SK-N-SH (cell line): Measurements from ENCODE around the gene SH3BGR. TPM values are rescaled to one million over a fixed set of nuclear protein-coding genes. Genes with fewer than 3 reads are reported as not detected.

Experiments
- CTCF ChIA-PET: fragments of 300-600, 350-600 bp; formaldehyde crosslinking; extraction: SDS; loops from one replicate; lab custom pipeline; 2021; lab: Yijun Ruan, JAX
- POLR2A ChIA-PET: fragments of 350-600 bp; sonication (Branson Sonifier 250); formaldehyde crosslinking; extraction: SDS; loops from one replicate; lab custom pipeline; 2020; ENCODE audit warnings: antibody characterized with exemption, inconsistent platforms; lab: Yijun Ruan, JAX
- DNase-seq: peaks from one replicate; pipeline ENCODE4 v3.0.0; 2012
- H2AFZ ChIP-seq: fragments of 200-600 bp; sonication (generic); 2 replicates; pipeline ENCODE4 v1.8.1; 2016; ENCODE audit warnings: antibody characterized with exemption, mild to moderate bottlenecking, low read depth
- H3F3A ChIP-seq: fragments of 200-600 bp; sonication (generic); replicated peaks from 2 replicates; pipeline ENCODE3; 2016; ENCODE audit warnings: antibody characterized with exemption, mild to moderate bottlenecking; ENCODE audit not compliant: insufficient read depth
- H3K27ac ChIP-seq, 2 experiments: fragments of 200-500 bp in 1 of 2; fragments of 200-600 bp in 1 of 2; sonication (Bioruptor generic) in 1 of 2; sonication (generic), shearing (Covaris generic) in 1 of 2; 2 replicates each; pipeline versions ENCODE4 v1.5.1 to v1.6.1; 2014 to 2016; ENCODE audit warnings: low read depth in 2 of 2, inconsistent platforms in 1 of 2, low read length in 1 of 2, mild to moderate bottlenecking in 1 of 2, mixed read lengths in 1 of 2
- H3K27me3 ChIP-seq: fragments of 200-600 bp; sonication (generic), shearing (Covaris generic); 2 replicates; pipeline ENCODE4 v1.6.1; 2016; ENCODE audit warnings: mixed run types; ENCODE audit not compliant: insufficient read depth
- H3K36me3 ChIP-seq, 2 experiments: fragments of 200-500 bp in 1 of 2; fragments of 200-600 bp in 1 of 2; sonication (Bioruptor generic) in 1 of 2; sonication (generic) in 1 of 2; replicated peaks in 1 of 2; 2 replicates each; pipeline versions ENCODE3 to v1.5.1; 2014 to 2016; ENCODE audit warnings: low read length in 1 of 2, mild to moderate bottlenecking in 1 of 2; ENCODE audit not compliant: insufficient read depth in 2 of 2, control insufficient read depth in 1 of 2
- H3K4me1 ChIP-seq, 2 experiments: fragments of 200-500 bp in 1 of 2; fragments of 200-600 bp in 1 of 2; sonication (Bioruptor generic) in 1 of 2; sonication (generic), shearing (Covaris generic) in 1 of 2; 2 replicates each; pipeline versions ENCODE4 v1.5.1 to v1.6.1; 2014 to 2016; ENCODE audit warnings: low read depth in 1 of 2, low read length in 1 of 2, mixed run types in 1 of 2; ENCODE audit not compliant: insufficient read depth in 2 of 2, control insufficient read depth in 1 of 2
- H3K4me2 ChIP-seq: fragments of 200-600 bp; sonication (generic), shearing (Covaris generic); 2 replicates; pipeline ENCODE4 v1.6.1; 2017; ENCODE audit warnings: mixed run types
- H3K4me3 ChIP-seq, 2 experiments: fragments of 200-500 bp in 1 of 2; fragments of 200-600 bp in 1 of 2; sonication (Bioruptor generic) in 1 of 2; sonication (generic), shearing (Covaris generic) in 1 of 2; 2 replicates each; pipeline versions ENCODE4 v1.5.1 to v1.8.1; 2014 to 2016; ENCODE audit warnings: low read depth in 2 of 2, inconsistent platforms in 1 of 2, low read length in 1 of 2, mild to moderate bottlenecking in 1 of 2, mixed read lengths in 1 of 2, moderate library complexity in 1 of 2
- H3K79me2 ChIP-seq: fragments of 200-600 bp; sonication (generic); 2 replicates; pipeline ENCODE4 v1.8.1; 2017; ENCODE audit warnings: mild to moderate bottlenecking; ENCODE audit not compliant: insufficient read depth
- H3K9ac ChIP-seq: fragments of 200-600 bp; sonication (generic); 2 replicates; pipeline ENCODE4 v1.6.1; 2017; ENCODE audit warnings: mixed run types
- H3K9me2 ChIP-seq: fragments of 200-600 bp; sonication (generic); 2 replicates; pipeline ENCODE4 v1.6.1; 2017; ENCODE audit warnings: mixed run types
- H3K9me3 ChIP-seq: fragments of 200-600 bp; sonication (generic); 2 replicates; pipeline ENCODE4 v1.6.1; 2017; ENCODE audit warnings: mixed run types, mild to moderate bottlenecking, moderate library complexity
- H4K20me1 ChIP-seq: fragments of 200-600 bp; sonication (generic); 2 replicates; pipeline ENCODE4 v1.6.1; 2017; ENCODE audit warnings: mild to moderate bottlenecking, mixed run types; ENCODE audit not compliant: insufficient read depth
- EP300 ChIP-seq, 2 experiments: IDR thresholded peaks; 2 replicates each; pipeline versions ENCODE4 v1.4.0 to v1.6.1; 2012; ENCODE audit warnings: borderline replicate concordance in 1 of 2, low read depth in 1 of 2, low read length in 1 of 2
- GABPA ChIP-seq: IDR thresholded peaks from 2 replicates; pipeline ENCODE4 v1.4.0; 2012; ENCODE audit warnings: low read depth, mild to moderate bottlenecking
- IRF3 ChIP-seq: fragments of 150-350 bp; IDR thresholded peaks from 2 replicates; pipeline ENCODE4 v1.6.1; 2016; ENCODE audit warnings: mild to moderate bottlenecking, low read depth, low read length
- NFIC ChIP-seq: IDR thresholded peaks from 2 replicates; pipeline ENCODE4 v1.4.0; 2012; ENCODE audit warnings: borderline replicate concordance
- RAD21 ChIP-seq: IDR thresholded peaks from 2 replicates; pipeline ENCODE4 v1.6.1; 2012; ENCODE audit warnings: mild to moderate bottlenecking, low read length
- RCOR1 ChIP-seq: fragments of 150-350 bp; IDR thresholded peaks from 2 replicates; pipeline ENCODE4 v1.6.1; 2017; ENCODE audit warnings: antibody characterized with exemption, low read length
- TAF1 ChIP-seq: IDR thresholded peaks from 2 replicates; pipeline ENCODE4 v1.6.1; 2012; ENCODE audit warnings: low read depth, mild to moderate bottlenecking, low read length, moderate library complexity, borderline replicate concordance
- TEAD4 ChIP-seq: IDR thresholded peaks from 2 replicates; pipeline ENCODE4 v1.4.0; 2012; ENCODE audit warnings: mild to moderate bottlenecking, borderline replicate concordance; ENCODE audit not compliant: insufficient read depth
- USF2 ChIP-seq: fragments of 150-350 bp; IDR thresholded peaks from 2 replicates; pipeline ENCODE4 v1.6.1; 2017; ENCODE audit warnings: antibody characterized with exemption, low read length, low read depth, borderline replicate concordance
- YY1 ChIP-seq: IDR thresholded peaks from 2 replicates; pipeline ENCODE4 v1.4.0; 2012; ENCODE audit warnings: low read depth, mild to moderate bottlenecking
- WGBS: methylation state at CpG from one replicate; pipeline ENCODE4 v1.1.6; 2017; ENCODE audit warnings: low lambda C conversion rate; 5-methylcytosine and 5-hydroxymethylcytosine counted together
- polyA plus RNA-seq, 3 experiments: library from polyadenylated mRNA; depleted of rRNA; stranded (reverse); fragments of >200 nt; gene quantifications; 2 replicates each; pipeline ENCODE4 v1.2.3, GENCODE V29; 2012

The SH3BGR gene
- polyA plus RNA-seq, 1 of the 3 experiments (the other 2 are of a cell fraction), result 1.1 TPM

- Histone ChIP-seq H3F3A (no peaks in the 10 kb centered on the region), H3K4me3 (no peak overlapping the region), H3K27ac (no peak overlapping the region), H3K27me3 (no peaks in the 10 kb centered on the region), H3K4me2 (no peak overlapping the region), H3K4me1 (peaks cover 0 to 7% of the 10 kb centered on the region in 2 experiments; a peak in 1 of 4 replicates), H3K9me2 (no peaks in the 10 kb centered on the region), H3K79me2 (no peaks in the 10 kb centered on the region), H4K20me1 (no peaks in the 10 kb centered on the region), H3K9me3 (no peaks in the 10 kb centered on the region), H3K36me3 (no peaks in the 10 kb centered on the region), H2AFZ (no peak overlapping the region), H3K9ac (no peak overlapping the region)
- ChIA-PET POLR2A (no interaction called here), CTCF (interaction anchor here (1.0 to 1.4 kb wide), 2 partner anchors 13 to 184 kb away, joined by 5 read pairs; no protein-coding TSS in a partner anchor)
- TF ChIP-seq TAF1 (no peak), IRF3 (no peak), TEAD4 (no peak), GABPA (no peak), USF2 (no peak), NFIC (no peak), RCOR1 (no peak), YY1 (no peak)
- 62% methylated on average over 8 of the region's 8 CpGs for WGBS
- DNase-seq, result no peak
Measured at GRCh38 chr21:39531064-39531463, 79.3 kb downstream of the SH3BGR start.

GRCh38 chr21:39531840-39532239, 80.1 kb downstream of the SH3BGR start:
- Histone ChIP-seq H4K20me1 (no peaks in the 10 kb centered on the region), H3K36me3 (no peaks in the 10 kb centered on the region), H3K27me3 (no peaks in the 10 kb centered on the region), H3K79me2 (no peaks in the 10 kb centered on the region), H3K4me2 (no peak overlapping the region), H3K9me2 (no peaks in the 10 kb centered on the region), H3K9ac (no peak overlapping the region), H3K4me3 (no peak overlapping the region), H3K9me3 (no peaks in the 10 kb centered on the region), H3K4me1 (peaks cover 0 to 7% of the 10 kb centered on the region in 2 experiments; a peak in 1 of 4 replicates), H3F3A (no peaks in the 10 kb centered on the region), H2AFZ (no peak overlapping the region), H3K27ac (no peak overlapping the region)
- WGBS, result 41% methylated on average over 5 of the region's 5 CpGs
- no peak for DNase-seq
- ChIA-PET POLR2A (no interaction called here), CTCF (interaction anchor here (0.5 to 5.0 kb wide), 4 partner anchors 9 to 184 kb away, joined by 3 to 23 read pairs (median 5); no protein-coding TSS in a partner anchor)
- TF ChIP-seq RAD21, result peak; percentile 19; the same call in 1 of the 2 replicates
- TF ChIP-seq EP300 (IDR thresholded peaks at IDR 0.05; ENCODE audit: borderline replicate concordance in 1 of 2, low read depth in 1 of 2, low read length in 1 of 2), result no peak
